AG08395 (cell line): ENCODE results near the gene HRH1.
"Not testable (repeated sequence)": the region's sequence is repeated elsewhere in the genome, so short reads cannot be mapped to it uniquely, and the experiment has no call there.

Experiments
- DNase-seq: peaks from one replicate; pipeline ENCODE4 v3.0.0; 2012; ENCODE audit warnings: mixed read lengths, low spot score

The HRH1 gene

DNA sequence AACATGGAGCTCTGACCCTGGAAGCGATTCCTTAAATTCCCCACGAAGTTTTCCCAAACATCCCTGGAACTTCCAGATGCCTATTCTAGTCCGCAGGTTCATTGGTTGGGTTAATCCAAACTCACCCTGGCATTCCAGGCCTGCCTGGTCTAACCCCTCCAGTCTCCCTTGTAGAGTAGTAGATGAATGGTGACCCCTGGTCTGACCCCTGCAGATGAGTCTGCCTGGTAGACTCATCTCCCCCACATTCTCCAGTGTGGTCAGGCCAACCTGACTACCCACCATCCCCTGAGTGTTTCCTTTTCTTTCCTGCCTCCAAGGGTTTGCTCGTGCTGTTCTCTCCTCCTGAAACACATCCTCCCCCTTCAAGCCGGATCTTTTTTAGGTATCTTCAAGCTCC, 10.8 kb upstream of the HRH1 start:
- DNase-seq, result no peak

DNA sequence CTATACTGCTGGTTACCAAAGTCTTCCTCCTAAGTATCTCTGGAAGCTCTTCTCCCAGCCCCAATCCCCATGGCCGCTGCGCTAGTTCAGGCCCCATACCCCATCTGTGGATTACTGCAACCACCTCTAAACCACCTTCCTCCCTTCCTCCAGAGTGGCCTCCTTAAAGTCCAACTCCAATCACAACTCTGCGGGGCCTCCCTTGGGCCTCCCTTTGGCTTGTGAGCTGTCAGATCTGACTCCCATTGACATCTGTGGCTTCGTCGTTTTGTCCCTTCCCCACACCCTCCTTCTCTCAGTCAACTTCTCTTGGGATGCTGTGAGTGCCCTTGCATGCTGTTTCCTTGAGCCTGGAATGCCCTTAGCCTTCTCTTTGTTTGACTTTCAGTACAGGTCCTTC, 9.3 kb upstream of the HRH1 start:
- no peak for DNase-seq

- peak; percentile 52 for DNase-seq
Measured at GRCh38 chr3:11145888-11146287, 8.4 kb upstream of the HRH1 start.

GRCh38 chr3:11146773-11147660, 7.3 kb upstream of the HRH1 start:
- DNase-seq, result no peak

GRCh38 chr3:11150256-11150655, 4.0 kb upstream of the HRH1 start:
- DNase-seq, result no peak

DNA sequence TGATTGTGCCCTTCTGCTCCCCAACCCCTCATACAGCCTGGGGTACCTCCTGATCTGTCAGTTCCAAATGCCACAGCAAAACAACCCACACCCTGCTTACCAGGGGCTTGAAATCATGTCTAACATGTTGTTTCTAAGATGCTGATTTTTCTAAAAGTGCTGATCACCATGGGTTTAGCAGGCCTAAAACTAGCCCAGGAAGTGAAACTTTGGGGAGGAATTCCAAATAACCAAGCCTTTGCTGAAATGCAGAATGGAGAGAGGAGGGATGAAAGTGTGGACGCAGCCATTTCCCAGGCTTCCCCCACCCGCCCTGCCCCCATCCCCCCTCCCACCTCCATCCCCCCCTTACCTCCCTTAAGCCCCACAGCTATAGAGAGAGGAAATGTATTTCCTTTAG, 2.0 kb upstream of the HRH1 start:
- DNase-seq, result no peak

- no peak for DNase-seq
Measured at GRCh38 chr3:11154953-11155325, 646 bp downstream of the HRH1 start.

DNA sequence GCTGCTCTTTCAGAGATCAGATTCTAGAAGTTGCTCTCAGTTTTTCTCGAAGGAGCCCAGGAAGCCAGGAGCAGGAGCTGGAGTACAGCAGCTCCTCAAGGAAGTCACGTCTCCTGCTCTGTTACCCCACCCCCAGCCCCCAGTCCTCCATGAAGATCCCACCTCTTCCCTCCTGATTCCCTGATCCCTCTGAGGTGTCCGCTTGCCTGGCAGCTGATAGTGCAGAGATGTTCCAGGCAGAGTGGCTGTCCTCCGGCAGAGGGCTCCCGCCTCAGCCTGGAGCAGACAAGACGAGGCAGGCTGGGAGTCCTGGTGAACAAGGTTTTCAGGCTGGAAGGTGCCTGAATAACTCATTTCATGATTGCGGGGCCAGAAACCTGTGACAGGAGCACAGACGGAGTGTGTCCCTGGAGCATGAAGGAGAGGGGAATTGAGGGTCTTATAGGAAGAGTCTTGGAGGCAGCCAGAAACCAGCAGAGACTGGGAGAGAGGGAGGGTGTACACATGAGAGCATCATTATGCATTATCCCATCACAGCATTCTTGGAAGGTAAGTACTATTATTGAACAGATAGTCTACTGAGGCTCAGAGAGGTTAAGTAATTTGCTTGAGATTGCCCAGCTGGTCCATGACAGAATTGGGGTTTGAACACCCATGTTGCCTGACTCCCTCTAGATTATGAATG, 1.2 kb downstream of the HRH1 start:
- peak; percentile 85 for DNase-seq

GRCh38 chr3:11156026-11156410, 1.7 kb downstream of the HRH1 start:
- DNase-seq, result no peak

- DNase-seq, result no peak
Measured at GRCh38 chr3:11157421-11157820, 3.1 kb downstream of the HRH1 start.

DNA sequence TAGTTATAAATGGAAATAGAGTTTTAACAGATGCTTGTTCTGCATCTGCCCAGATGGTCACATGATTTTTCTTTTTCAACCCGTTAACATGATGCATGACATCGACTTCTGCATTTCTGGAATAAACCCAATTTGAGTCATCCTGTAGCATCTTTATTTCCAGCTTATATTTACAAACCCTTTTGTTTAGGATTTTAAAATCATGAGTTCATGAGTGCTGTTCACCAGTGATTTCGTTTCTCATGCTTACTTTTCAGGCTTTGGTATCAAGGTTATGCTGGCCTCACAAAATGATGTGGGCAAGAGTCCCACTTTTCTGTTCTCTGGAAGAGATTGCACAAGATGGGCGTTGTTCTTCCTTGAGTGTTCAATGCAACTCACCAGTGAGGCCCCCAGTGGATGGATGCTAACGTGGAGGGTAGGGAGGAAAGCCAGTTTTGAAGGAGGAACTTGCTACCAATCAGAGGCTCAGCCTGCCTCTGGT, 5.2 kb downstream of the HRH1 start:
- DNase-seq, result peak; percentile 84

GRCh38 chr3:11161666-11162065, 7.4 kb downstream of the HRH1 start:
- DNase-seq, result no peak

GRCh38 chr3:11162401-11163345, 8.4 kb downstream of the HRH1 start:
- no peak for DNase-seq

DNA sequence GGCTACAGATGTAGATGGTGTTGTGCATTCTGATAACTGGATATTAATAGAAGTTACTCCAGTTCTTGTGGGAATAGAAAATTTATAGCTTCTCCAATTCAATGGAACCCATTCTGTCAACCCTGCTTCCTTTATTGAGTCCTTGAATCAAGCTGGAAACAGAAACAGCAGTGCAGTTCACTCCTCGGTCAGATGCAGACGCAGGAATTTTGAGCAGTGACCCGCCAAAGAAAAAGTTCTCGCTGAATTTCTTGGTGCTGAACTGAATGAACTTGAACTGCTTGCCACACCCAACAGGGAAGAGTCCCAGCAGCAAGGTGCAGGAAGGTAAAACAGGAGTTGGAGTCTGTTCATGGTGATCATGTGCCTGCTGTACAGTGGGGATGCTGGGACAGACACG, 10.3 kb downstream of the HRH1 start:
- DNase-seq, result no peak

- DNase-seq, result no peak
Measured at GRCh38 chr3:11165476-11165875, 11.2 kb downstream of the HRH1 start.

- DNase-seq, result not testable (repeated sequence)
Measured at GRCh38 chr3:11166807-11167400, 12.6 kb downstream of the HRH1 start.

DNA sequence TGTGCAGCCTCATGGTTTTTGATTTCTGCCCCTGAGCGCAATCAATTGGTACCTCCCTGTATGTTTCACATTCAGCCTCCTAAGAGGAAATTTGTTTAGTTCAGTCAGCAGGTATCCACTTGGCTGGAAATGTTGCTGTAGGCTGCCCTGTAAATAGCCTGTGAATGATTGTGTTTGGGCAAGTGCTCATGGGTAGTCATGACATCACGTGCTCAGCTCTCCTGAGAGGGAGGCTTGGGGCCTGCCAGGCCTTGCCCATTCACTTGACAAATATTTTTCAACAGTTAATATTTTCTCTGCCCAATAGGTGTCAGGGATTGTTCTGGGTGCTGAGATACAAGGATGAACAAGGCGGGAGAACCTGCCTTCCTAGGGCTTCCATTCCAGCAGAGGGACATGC, 13.3 kb downstream of the HRH1 start:
- no peak for DNase-seq

GRCh38 chr3:11168406-11168805, 14.1 kb downstream of the HRH1 start:
- no peak for DNase-seq

DNA sequence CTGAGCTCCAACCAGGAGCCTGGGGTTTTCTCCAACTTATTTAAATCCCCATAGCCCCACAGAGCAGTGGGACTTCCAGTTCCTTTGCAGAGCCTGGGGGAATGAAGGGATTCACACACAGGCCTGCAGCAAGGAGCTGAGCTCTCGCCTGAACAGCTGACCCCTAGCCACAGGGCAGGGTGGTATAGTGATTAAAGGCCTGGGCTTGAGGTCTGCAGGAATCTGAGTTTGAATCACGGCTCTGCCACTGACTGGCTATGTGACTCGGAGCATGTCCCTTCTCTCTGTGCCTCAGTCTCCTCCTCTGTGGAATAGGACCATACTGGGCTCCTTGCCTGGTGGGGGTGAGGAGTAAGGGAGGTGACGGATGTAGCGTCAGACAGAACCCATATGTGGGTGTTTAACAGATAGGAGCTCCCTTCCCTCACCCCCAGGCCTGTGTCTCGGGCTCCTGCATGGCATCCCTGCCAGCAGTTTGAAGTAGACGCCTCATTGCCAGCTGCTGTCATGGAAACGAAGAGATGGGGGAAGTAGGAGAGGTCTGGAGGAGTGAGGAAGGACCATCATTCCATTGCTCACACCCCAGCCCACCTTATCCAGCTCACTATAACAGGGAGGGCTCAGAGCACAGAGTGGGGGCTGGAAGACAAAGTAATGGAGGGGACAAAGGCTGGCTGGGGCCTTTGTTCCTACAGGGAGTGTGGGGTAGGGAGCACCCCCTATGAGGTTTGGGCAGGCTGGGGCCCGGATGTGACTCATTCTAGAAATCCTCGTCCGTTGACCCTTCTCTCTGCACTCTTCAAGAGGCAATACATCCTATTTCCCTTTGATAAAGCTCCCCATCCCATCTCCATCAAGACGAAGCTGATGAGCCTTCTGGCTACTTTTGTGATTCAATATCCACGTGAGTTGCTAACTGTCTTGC, 14.8 kb downstream of the HRH1 start:
- DNase-seq, result no peak

- DNase-seq, result no peak
Measured at GRCh38 chr3:11170052-11170770, 15.9 kb downstream of the HRH1 start.
